LNCaP clone FGC (cell line): ENCODE results near the gene FAM124B.

Source experiments
- DNase-seq: peaks from one replicate; pipeline ENCODE4 v3.0.0-alpha.2; 2011; ENCODE audit warnings: low read depth
- H3K4me3 ChIP-seq: 2 replicates; pipeline ENCODE4 v1.5.1; 2011; ENCODE audit warnings: mild to moderate bottlenecking, low read depth, low read length, control low read depth
- TF ChIP-seq, protein P1 (sequence below): IDR thresholded peaks from 2 replicates; pipeline ENCODE4 v1.5.1; 2012; ENCODE audit warnings: mild to moderate bottlenecking; ENCODE audit not compliant: control insufficient read depth, insufficient read depth; ENCODE audit errors: extremely low read depth

Gene FAM124B

GRCh38 chr2:224401641-224402342 is at the start of gene FAM124B:
Gene FAM124B (minus strand): TSS chr2:224402107. CDS start chr2:224401768, 339 bp downstream.
- no peak within 1 kb of the TSS for H3K4me3 ChIP-seq
- no peak for DNase-seq
- TF ChIP-seq, protein P1, sequence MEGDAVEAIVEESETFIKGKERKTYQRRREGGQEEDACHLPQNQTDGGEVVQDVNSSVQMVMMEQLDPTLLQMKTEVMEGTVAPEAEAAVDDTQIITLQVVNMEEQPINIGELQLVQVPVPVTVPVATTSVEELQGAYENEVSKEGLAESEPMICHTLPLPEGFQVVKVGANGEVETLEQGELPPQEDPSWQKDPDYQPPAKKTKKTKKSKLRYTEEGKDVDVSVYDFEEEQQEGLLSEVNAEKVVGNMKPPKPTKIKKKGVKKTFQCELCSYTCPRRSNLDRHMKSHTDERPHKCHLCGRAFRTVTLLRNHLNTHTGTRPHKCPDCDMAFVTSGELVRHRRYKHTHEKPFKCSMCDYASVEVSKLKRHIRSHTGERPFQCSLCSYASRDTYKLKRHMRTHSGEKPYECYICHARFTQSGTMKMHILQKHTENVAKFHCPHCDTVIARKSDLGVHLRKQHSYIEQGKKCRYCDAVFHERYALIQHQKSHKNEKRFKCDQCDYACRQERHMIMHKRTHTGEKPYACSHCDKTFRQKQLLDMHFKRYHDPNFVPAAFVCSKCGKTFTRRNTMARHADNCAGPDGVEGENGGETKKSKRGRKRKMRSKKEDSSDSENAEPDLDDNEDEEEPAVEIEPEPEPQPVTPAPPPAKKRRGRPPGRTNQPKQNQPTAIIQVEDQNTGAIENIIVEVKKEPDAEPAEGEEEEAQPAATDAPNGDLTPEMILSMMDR: no peak

GRCh38 chr2:224449212-224450147 is 47.6 kb upstream of the FAM124B start:
- TF ChIP-seq, protein P1: peak; percentile 43
- DNase-seq: peak; percentile 75
- no peak overlapping the region for H3K4me3 ChIP-seq

- TF ChIP-seq, protein P1: no peak
- no peak for DNase-seq
- H3K4me3 ChIP-seq: no peak overlapping the region
These were observed 46.3 kb upstream of the FAM124B start for GRCh38 chr2:224448236-224448635.

DNA sequence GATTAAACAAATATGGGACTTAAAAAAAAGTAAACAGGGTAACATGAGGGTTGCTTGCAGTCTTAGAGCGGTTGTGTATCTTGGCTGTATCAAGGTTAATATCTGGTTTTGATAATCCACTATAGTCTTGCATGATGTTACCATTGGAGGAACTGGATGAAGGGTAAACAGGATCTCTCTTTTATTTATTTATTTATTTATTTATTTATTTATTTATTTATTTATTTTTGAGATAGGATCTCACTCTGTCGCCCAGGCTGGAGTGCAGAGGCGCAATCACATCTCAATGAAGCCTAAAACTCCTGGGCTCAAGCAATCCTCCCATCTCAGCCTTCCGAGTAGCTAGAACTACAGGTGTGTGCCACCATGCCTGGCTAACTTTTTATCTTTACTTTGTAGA is 42.9 kb upstream of the FAM124B start:
- DNase-seq: peak; percentile 2
- TF ChIP-seq, protein P1: no peak
- H3K4me3 ChIP-seq: no peak overlapping the region

- TF ChIP-seq, protein P1: no peak
These were observed 42.1 kb upstream of the FAM124B start for GRCh38 chr2:224444021-224444420.

DNA sequence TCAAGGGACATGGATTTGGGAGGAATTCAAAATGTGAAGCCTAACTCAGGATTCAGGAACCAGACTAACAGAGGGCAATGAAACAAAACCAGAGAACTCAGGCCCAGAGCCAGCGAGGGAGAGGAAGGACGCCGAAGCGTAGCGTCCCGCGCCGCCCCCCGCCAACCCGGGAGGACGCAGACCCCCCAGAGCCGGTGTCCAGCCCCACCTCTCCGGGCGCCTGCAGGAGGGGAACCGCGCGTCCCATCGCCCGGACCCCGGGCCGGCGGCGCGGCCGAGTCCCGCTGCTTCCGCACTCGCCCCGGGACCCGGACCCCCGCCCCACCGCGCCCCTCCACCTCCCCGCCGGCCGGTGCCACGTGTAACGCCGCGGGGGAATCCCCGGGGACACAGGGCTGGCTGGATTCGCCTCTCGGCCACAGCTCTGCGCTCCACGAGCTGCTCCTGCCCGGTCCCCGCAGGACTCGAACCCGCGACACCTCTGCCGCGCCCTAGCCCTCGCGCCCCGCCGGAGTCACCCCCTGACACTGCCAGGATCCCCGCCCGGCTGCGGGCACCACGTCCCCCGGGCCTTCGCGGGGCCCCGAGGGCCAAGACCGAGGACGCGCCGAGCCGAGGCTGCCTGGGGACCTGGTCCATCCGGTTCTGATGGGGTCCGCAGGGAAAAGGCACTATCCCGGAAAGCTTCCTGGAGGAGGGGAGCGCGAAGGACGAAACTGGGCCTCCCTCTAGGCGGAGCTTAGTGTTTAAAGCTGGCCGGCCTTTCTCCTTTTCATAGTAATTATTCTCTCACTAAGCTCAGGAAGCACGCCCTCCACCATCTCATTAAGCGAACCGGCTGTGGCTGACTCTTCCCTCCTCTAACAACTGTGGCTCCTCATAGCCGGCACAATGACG is 40.4 kb upstream of the FAM124B start:
- TF ChIP-seq, protein P1: no peak
- no peak for DNase-seq
- H3K4me3 ChIP-seq: no peak overlapping the region

More at GRCh38 chr2:224444021-224444420, 42.1 kb upstream of the FAM124B start:
- no peak overlapping the region for H3K4me3 ChIP-seq
- no peak for DNase-seq
